ENCODE results near the gene CIAO2A.

CIAO2A gene, protein sequence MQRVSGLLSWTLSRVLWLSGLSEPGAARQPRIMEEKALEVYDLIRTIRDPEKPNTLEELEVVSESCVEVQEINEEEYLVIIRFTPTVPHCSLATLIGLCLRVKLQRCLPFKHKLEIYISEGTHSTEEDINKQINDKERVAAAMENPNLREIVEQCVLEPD

DNA sequence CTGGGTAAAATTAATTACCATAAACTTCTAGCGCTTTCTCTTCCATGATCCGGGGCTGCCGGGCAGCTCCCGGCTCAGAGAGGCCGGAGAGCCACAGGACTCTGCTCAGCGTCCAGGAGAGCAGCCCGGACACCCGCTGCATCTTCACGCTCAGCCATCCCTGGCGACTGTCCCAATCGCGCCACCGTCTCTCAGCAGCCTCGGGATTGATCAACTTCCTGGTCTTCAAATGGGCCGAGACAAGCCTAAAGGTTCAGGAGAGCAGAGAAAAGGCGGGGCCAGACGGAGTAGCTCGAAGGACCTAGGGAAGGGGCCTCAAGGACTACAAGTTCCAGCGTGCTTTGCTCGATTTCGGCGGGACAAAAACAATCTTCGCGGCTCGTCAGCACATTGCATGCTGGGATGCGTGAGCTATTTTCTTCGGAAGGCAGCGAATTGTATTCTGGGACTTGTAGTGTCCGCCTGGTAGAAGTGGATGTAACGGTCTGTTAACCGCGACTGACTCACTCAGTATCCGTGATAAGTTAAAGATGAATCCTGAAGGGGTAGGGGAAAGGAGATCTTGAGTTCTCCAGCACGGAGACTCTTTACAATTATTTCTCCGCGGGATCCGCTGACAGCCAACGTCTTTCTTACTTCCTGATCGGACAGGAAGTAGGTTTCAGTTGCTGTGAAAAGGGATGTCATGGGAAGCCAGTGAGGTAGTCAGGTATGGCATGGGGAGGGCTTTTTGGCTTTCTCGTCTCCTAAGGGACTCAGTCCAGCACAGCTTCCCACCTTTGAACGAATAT is at the start of gene CIAO2A:
Gene CIAO2A, minus strand, starts transcription at position 212 of the 791 bp plus-strand sequence. Its CDS starts 70 bp downstream, at position 142.
- no peaks in the 10 kb centered on the region for H3K9me3 Mint-ChIP-seq

DNA sequence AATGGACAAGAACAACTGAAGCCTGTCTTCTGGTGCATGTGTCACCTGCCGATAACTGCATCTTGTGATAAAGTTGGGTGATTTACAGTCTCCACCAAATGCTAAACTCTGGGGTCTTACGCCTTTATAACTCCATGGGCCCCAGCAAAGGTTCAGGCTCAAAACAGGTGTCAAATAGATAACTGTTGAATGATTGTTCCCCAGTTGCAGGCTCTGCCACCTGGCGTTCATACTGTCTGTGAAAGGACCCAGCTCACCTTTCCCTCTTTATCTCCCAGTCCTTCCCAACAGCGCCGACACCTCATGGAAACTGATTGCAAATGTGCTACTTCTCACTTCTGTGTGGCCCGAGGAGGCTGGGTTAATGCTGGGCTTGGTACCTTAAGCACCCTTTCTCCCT is 49.6 kb upstream of the CIAO2A start:
- H3K4me1 Mint-ChIP-seq: peaks cover 13% of the 10 kb centered on the region
- DNase-seq (ENCODE audit: low spot score in 2 of 2) (no peak), ATAC-seq (no peak)
- no peaks in the 10 kb centered on the region for H3K9me3 Mint-ChIP-seq
- H3K4me3 Mint-ChIP-seq: no peak overlapping the region
- H3K27ac Mint-ChIP-seq: peak overlapping the region; percentile 27
- peaks cover 50% of the 10 kb centered on the region for H3K36me3 Mint-ChIP-seq

More for the DNA sequence above, at the start of gene CIAO2A:
- H3K36me3 Mint-ChIP-seq: peaks cover 26% of the 10 kb centered on the region
- ATAC-seq (peak; percentile 89), DNase-seq (ENCODE audit: low spot score in 2 of 2) (peak; percentile 69 to 94)
- peak within 1 kb of the TSS; percentile 99 for H3K4me3 Mint-ChIP-seq
- H3K27ac Mint-ChIP-seq: peak within 1 kb of the TSS; percentile 99
- peaks cover 80% of the 10 kb centered on the region for H3K4me1 Mint-ChIP-seq

- peaks cover 64% of the 10 kb centered on the region for H3K36me3 Mint-ChIP-seq
- peaks cover 13% of the 10 kb centered on the region for H3K4me1 Mint-ChIP-seq
- H3K27ac Mint-ChIP-seq: peak overlapping the region; percentile 82
- ATAC-seq (no peak), DNase-seq (ENCODE audit: low spot score in 2 of 2) (no peak)
- no peaks in the 10 kb centered on the region for H3K9me3 Mint-ChIP-seq
- no peak overlapping the region for H3K4me3 Mint-ChIP-seq
Observed at GRCh38 chr15:64141798-64142512, 48.3 kb upstream of the CIAO2A start.

- Mint-ChIP-seq H3K27ac (no peak overlapping the region), H3K36me3 (peaks cover 83% of the 10 kb centered on the region), H3K9me3 (no peaks in the 10 kb centered on the region), H3K4me3 (no peak overlapping the region), H3K4me1 (peaks cover 13% of the 10 kb centered on the region)
- DNase-seq (ENCODE audit: low spot score in 2 of 2): no peak
- ATAC-seq: no peak
Observed at GRCh38 chr15:64138331-64138941, 44.8 kb upstream of the CIAO2A start.

- Mint-ChIP-seq H3K4me1 (peaks cover 12% of the 10 kb centered on the region), H3K4me3 (no peak overlapping the region), H3K36me3 (peaks cover 87% of the 10 kb centered on the region), H3K9me3 (no peaks in the 10 kb centered on the region), H3K27ac (peak overlapping the region; percentile 23)
- ATAC-seq (no peak), DNase-seq (ENCODE audit: low spot score in 2 of 2) (no peak)
Observed at GRCh38 chr15:64137226-64137833, 43.7 kb upstream of the CIAO2A start.

GRCh38 chr15:64136347-64136746 is 42.7 kb upstream of the CIAO2A start:
- H3K4me1 Mint-ChIP-seq: peaks cover 3% of the 10 kb centered on the region
- no peak for ATAC-seq
- peak overlapping the region; percentile 23 for H3K27ac Mint-ChIP-seq

GRCh38 chr15:64134345-64134829 is 40.7 kb upstream of the CIAO2A start:
- no peak for DNase-seq (ENCODE audit: low spot score in 2 of 2)
- H3K9me3 Mint-ChIP-seq: no peaks in the 10 kb centered on the region
- no peak overlapping the region for H3K4me3 Mint-ChIP-seq
- H3K36me3 Mint-ChIP-seq: peaks cover 96% of the 10 kb centered on the region
- no peak for ATAC-seq
- no peak overlapping the region for H3K27ac Mint-ChIP-seq
- no peaks in the 10 kb centered on the region for H3K4me1 Mint-ChIP-seq

More at GRCh38 chr15:64136347-64136746, 42.7 kb upstream of the CIAO2A start:
- H3K9me3 Mint-ChIP-seq: no peaks in the 10 kb centered on the region
- H3K4me3 Mint-ChIP-seq: no peak overlapping the region
- DNase-seq (ENCODE audit: low spot score in 2 of 2): no peak
- peaks cover 90% of the 10 kb centered on the region for H3K36me3 Mint-ChIP-seq

GRCh38 chr15:64133623-64134344 is 40.1 kb upstream of the CIAO2A start:
- DNase-seq (ENCODE audit: low spot score in 2 of 2) (no peak), ATAC-seq (no peak)
- H3K36me3 Mint-ChIP-seq: peaks cover 100% of the 10 kb centered on the region
- no peak overlapping the region for H3K27ac Mint-ChIP-seq
- no peaks in the 10 kb centered on the region for H3K4me1 Mint-ChIP-seq
- no peak overlapping the region for H3K4me3 Mint-ChIP-seq
- no peaks in the 10 kb centered on the region for H3K9me3 Mint-ChIP-seq

DNA sequence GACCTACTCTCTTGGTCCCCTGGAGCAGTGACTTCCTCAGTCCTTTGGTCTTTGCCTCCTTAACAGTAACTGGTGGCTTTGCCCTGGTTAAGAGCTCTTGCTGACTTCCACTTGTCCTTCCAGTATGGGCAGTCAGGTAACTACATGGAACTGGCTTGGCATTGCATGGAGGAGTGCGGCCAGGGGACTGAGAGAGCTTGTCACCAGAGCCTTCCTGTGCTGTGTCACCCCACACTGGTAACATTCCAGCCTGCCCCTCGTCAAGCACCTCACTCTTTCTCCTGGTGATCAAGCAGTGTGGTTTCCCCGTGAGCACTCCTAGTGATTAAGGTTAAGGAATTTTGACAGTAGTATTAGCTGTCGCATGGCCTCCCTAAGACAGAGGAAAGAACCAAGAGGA is 38.6 kb upstream of the CIAO2A start:
- H3K4me3 Mint-ChIP-seq: no peak overlapping the region
- no peak overlapping the region for H3K27ac Mint-ChIP-seq
- H3K36me3 Mint-ChIP-seq: peaks cover 100% of the 10 kb centered on the region
- no peak for ATAC-seq
- H3K4me1 Mint-ChIP-seq: no peaks in the 10 kb centered on the region
- DNase-seq (ENCODE audit: low spot score in 2 of 2): no peak
- H3K9me3 Mint-ChIP-seq: no peaks in the 10 kb centered on the region

- peaks cover 100% of the 10 kb centered on the region for H3K36me3 Mint-ChIP-seq
Observed at GRCh38 chr15:64131547-64131946, 37.9 kb upstream of the CIAO2A start.

DNA sequence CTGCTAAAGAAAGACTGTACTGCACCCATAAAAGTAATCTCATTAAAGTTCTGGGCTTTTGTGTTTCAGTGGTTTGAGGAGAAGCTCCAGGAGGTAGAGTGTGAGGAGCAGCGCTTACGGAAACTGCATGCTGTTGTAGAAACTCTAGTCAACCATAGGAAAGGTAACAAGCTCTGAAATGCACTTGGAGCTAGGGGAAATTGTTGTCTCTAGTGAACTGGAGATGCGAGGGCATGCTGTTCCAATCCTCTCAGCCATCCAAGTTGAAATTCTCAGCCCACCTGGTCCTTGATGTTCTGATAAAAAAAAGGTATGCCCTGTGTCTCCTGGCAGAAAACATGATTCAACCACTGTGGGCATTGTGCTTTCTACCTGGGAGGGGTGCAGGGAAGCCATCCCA is 36.5 kb upstream of the CIAO2A start:
- DNase-seq (ENCODE audit: low spot score in 2 of 2): no peak
- H3K27ac Mint-ChIP-seq: no peak overlapping the region
- peaks cover 100% of the 10 kb centered on the region for H3K36me3 Mint-ChIP-seq
- no peaks in the 10 kb centered on the region for H3K9me3 Mint-ChIP-seq
- ATAC-seq: no peak
- no peaks in the 10 kb centered on the region for H3K4me1 Mint-ChIP-seq
- no peak overlapping the region for H3K4me3 Mint-ChIP-seq

More at GRCh38 chr15:64131547-64131946, 37.9 kb upstream of the CIAO2A start:
- ATAC-seq (no peak), DNase-seq (ENCODE audit: low spot score in 2 of 2) (no peak)
- Mint-ChIP-seq H3K9me3 (no peaks in the 10 kb centered on the region), H3K4me3 (no peak overlapping the region), H3K27ac (no peak overlapping the region), H3K4me1 (no peaks in the 10 kb centered on the region)

GRCh38 chr15:64127521-64128270 is 34.1 kb upstream of the CIAO2A start:
- Mint-ChIP-seq H3K27ac (no peak overlapping the region), H3K36me3 (peaks cover 100% of the 10 kb centered on the region)

GRCh38 chr15:64125978-64126377 is 32.3 kb upstream of the CIAO2A start:
- peaks cover 100% of the 10 kb centered on the region for H3K36me3 Mint-ChIP-seq
- no peaks in the 10 kb centered on the region for H3K4me1 Mint-ChIP-seq
- ATAC-seq (no peak), DNase-seq (ENCODE audit: low spot score in 2 of 2) (no peak)
- no peak overlapping the region for H3K4me3 Mint-ChIP-seq
- H3K9me3 Mint-ChIP-seq: no peaks in the 10 kb centered on the region
- no peak overlapping the region for H3K27ac Mint-ChIP-seq

More at GRCh38 chr15:64127521-64128270, 34.1 kb upstream of the CIAO2A start:
- H3K4me3 Mint-ChIP-seq: no peak overlapping the region
- H3K4me1 Mint-ChIP-seq: no peaks in the 10 kb centered on the region
- no peak for DNase-seq (ENCODE audit: low spot score in 2 of 2)
- no peaks in the 10 kb centered on the region for H3K9me3 Mint-ChIP-seq
- ATAC-seq: no peak

- no peak overlapping the region for H3K27ac Mint-ChIP-seq
- peaks cover 100% of the 10 kb centered on the region for H3K36me3 Mint-ChIP-seq
- no peak for DNase-seq (ENCODE audit: low spot score in 2 of 2)
- no peak for ATAC-seq
- H3K4me3 Mint-ChIP-seq: no peak overlapping the region
- H3K9me3 Mint-ChIP-seq: no peaks in the 10 kb centered on the region
- H3K4me1 Mint-ChIP-seq: no peaks in the 10 kb centered on the region
Observed at GRCh38 chr15:64122936-64123351, 29.3 kb upstream of the CIAO2A start.

All from stimulated activated effector memory CD8-positive, alpha-beta T cell treated with anti-CD3 and anti-CD28 coated beads, Interleukin-12 subunit alpha, Interleukin-12 subunit beta, amount 100 ng/mL, for 72 hours (primary cell).